ENCODE results near the gene TRMT112. TPM values are rescaled to one million over a fixed set of nuclear protein-coding genes. Genes with fewer than 3 reads are reported as not detected.

Gene TRMT112
- total RNA-seq, 3 donors from 2014 or later (not counting 1 experiment from before 2014, with no cell fraction given) = 98.4 to 106 (median 105) TPM

DNA sequence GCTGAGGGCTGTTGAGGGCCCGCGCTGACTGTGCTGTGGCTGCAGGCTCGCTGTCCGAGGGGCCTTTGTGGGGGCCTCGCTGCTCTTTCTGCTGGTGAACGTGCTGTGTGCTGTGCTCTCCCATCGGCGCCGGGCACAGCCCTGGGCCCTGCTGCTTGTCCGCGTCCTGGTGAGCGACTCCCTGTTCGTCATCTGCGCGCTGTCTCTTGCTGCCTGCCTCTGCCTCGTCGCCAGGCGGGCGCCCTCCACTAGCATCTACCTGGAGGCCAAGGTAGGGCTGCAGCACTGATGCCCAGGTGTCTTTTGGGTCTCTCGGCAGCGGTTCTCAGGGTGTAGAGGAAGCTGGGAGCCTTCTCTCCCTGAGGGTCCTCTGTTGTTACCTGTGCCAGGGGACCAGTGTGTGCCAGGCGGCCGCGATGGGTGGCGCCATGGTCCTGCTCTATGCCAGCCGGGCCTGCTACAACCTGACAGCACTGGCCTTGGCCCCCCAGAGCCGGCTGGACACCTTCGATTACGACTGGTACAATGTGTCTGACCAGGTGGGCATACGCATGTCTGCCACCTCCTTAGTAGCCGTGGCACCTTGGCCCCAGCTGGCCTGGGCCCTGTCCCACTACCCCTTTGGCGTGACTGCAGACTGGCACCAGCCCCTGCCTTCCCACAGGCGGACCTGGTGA, 29.5 kb downstream of the TRMT112 start:
- ATAC-seq (no peak), DNase-seq (no peak)
- no peaks in the 10 kb centered on the region for H3K9me3 Mint-ChIP-seq
- peaks cover 33% of the 10 kb centered on the region for H3K4me1 ChIP-seq (ENCODE audit: control insufficient read depth, insufficient read depth, low read length)
- H3K4me3 Mint-ChIP-seq = no peak overlapping the region
- 97% methylated on average over 33 of the region's 33 CpGs for WGBS (ENCODE audit: insufficient coverage)
- H3K36me3 ChIP-seq (ENCODE audit: control insufficient read depth, insufficient read depth, low read length) = no peaks in the 10 kb centered on the region
- H3K27ac ChIP-seq (ENCODE audit: low read length) = no peak overlapping the region
- peaks cover 7 to 13% of the 10 kb centered on the region in 2 donors for H3K27me3 Mint-ChIP-seq (ENCODE audit: low read depth in 2 of 2)
- H3K27me3 ChIP-seq (ENCODE audit: control insufficient read depth, insufficient read depth, low read length) = peaks cover 17% of the 10 kb centered on the region
- TF ChIP-seq, protein P1, sequence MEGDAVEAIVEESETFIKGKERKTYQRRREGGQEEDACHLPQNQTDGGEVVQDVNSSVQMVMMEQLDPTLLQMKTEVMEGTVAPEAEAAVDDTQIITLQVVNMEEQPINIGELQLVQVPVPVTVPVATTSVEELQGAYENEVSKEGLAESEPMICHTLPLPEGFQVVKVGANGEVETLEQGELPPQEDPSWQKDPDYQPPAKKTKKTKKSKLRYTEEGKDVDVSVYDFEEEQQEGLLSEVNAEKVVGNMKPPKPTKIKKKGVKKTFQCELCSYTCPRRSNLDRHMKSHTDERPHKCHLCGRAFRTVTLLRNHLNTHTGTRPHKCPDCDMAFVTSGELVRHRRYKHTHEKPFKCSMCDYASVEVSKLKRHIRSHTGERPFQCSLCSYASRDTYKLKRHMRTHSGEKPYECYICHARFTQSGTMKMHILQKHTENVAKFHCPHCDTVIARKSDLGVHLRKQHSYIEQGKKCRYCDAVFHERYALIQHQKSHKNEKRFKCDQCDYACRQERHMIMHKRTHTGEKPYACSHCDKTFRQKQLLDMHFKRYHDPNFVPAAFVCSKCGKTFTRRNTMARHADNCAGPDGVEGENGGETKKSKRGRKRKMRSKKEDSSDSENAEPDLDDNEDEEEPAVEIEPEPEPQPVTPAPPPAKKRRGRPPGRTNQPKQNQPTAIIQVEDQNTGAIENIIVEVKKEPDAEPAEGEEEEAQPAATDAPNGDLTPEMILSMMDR (IDR thresholded peaks at IDR 0.05) = no peak
- H3K36me3 Mint-ChIP-seq = no peaks in the 10 kb centered on the region
- intact Hi-C loops (cut with micrococcal nuclease) = no loop called here
- no peak overlapping the region for H3K4me3 ChIP-seq (ENCODE audit: low read length)
- no peaks in the 10 kb centered on the region for H3K9me3 ChIP-seq (ENCODE audit: control insufficient read depth, insufficient read depth, low read length)
- peaks cover 13 to 29% of the 10 kb centered on the region in 2 donors for H3K4me1 Mint-ChIP-seq
- no peak overlapping the region for H3K27ac Mint-ChIP-seq

GRCh38 chr11:64286801-64287159, 30.6 kb downstream of the TRMT112 start:
- no peaks in the 10 kb centered on the region for H3K36me3 Mint-ChIP-seq
- ATAC-seq (no peak), DNase-seq (no peak)
- H3K9me3 Mint-ChIP-seq = no peaks in the 10 kb centered on the region
- H3K27me3 Mint-ChIP-seq (ENCODE audit: low read depth in 2 of 2) = peaks cover 7 to 9% of the 10 kb centered on the region in 2 donors
- intact Hi-C loops (cut with micrococcal nuclease) = no loop called here
- peaks cover 15 to 23% of the 10 kb centered on the region in 2 donors for H3K4me1 Mint-ChIP-seq
- WGBS (ENCODE audit: insufficient coverage) = 97% methylated on average over 9 of the region's 9 CpGs
- TF ChIP-seq, protein P1 (IDR thresholded peaks at IDR 0.05) = no peak
- H3K27ac Mint-ChIP-seq = peak overlapping the region; percentile 85 to 96
- no peaks in the 10 kb centered on the region for H3K36me3 ChIP-seq (ENCODE audit: control insufficient read depth, insufficient read depth, low read length)
- no peak overlapping the region for H3K4me3 ChIP-seq (ENCODE audit: low read length)
- peaks cover 11% of the 10 kb centered on the region for H3K27me3 ChIP-seq (ENCODE audit: control insufficient read depth, insufficient read depth, low read length)
- H3K27ac ChIP-seq (ENCODE audit: low read length) = no peak overlapping the region
- H3K4me3 Mint-ChIP-seq = peak overlapping the region; percentile 83
- H3K9me3 ChIP-seq (ENCODE audit: control insufficient read depth, insufficient read depth, low read length) = no peaks in the 10 kb centered on the region
- H3K4me1 ChIP-seq (ENCODE audit: control insufficient read depth, insufficient read depth, low read length) = peaks cover 27% of the 10 kb centered on the region

DNA sequence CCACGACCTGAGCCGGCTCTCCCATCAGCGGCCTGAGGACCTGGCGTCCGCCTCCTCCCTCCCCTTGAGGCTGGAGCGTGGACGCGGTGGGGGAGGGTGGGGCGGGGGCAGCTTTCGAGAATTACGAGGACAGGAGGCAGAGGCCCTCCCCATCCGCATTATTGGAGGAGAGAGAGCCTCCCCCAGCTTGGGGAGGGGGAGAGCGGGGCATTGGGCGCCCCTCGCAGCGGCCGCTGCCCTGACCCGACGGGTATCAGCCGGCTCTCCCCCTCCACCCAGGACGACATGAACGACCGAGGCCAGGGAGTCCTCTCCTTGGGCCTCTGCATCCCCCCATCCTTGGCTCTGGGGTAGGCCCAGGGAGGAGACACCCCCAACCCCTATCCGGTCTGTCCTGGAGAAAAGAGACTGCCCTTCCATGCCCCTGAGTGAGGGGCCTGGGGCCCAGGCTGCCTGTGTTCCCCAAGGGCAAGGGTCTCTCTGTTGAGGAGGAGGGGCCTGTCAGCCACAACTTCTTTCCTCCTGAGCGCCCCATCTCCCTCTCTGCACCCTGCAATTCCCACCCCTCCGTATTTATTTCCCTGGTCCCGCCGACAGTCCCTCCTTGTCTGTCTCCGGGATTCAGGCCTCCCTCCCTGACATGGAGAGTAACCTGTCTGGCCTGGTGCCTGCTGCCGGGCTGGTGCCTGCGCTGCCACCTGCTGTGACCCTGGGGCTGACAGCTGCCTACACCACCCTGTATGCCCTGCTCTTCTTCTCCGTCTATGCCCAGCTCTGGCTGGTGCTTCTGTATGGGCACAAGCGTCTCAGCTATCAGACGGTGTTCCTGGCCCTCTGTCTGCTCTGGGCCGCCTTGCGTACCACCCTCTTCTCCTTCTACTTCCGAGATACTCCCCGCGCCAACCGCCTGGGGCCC, 31.2 kb downstream of the TRMT112 start:
- peak overlapping the region; percentile 83 for H3K4me3 Mint-ChIP-seq
- peaks cover 17 to 23% of the 10 kb centered on the region in 2 donors for H3K4me1 Mint-ChIP-seq
- no peaks in the 10 kb centered on the region for H3K36me3 Mint-ChIP-seq
- peaks cover 10% of the 10 kb centered on the region for H3K27me3 ChIP-seq (ENCODE audit: control insufficient read depth, insufficient read depth, low read length)
- no peak for ATAC-seq
- WGBS (ENCODE audit: insufficient coverage) = 42% methylated on average over 31 of the region's 40 CpGs
- intact Hi-C loops (cut with micrococcal nuclease) = loop anchor here (1.0 kb wide), 3 partner anchors 16 to 45 kb away; partner anchors contain the start of gene FKBP2
- DNase-seq = peak in 1 of 2 donors; percentile 57
- H3K27me3 Mint-ChIP-seq (ENCODE audit: low read depth in 2 of 2) = peaks cover 7 to 9% of the 10 kb centered on the region in 2 donors
- no peaks in the 10 kb centered on the region for H3K36me3 ChIP-seq (ENCODE audit: control insufficient read depth, insufficient read depth, low read length)
- peak overlapping the region; percentile 41 for H3K4me3 ChIP-seq (ENCODE audit: low read length)
- TF ChIP-seq, protein P1 (IDR thresholded peaks at IDR 0.05) = no peak
- no peaks in the 10 kb centered on the region for H3K9me3 ChIP-seq (ENCODE audit: control insufficient read depth, insufficient read depth, low read length)
- H3K27ac ChIP-seq (ENCODE audit: low read length) = peak overlapping the region; percentile 77
- H3K27ac Mint-ChIP-seq = peak overlapping the region; percentile 85 to 96
- H3K9me3 Mint-ChIP-seq = no peaks in the 10 kb centered on the region
- peaks cover 25% of the 10 kb centered on the region for H3K4me1 ChIP-seq (ENCODE audit: control insufficient read depth, insufficient read depth, low read length)
